HG03575 (cell line): ENCODE measurements around the gene HMGB2.
A peak's percentile ranks its signal among the peaks of the same experiment; 100 is the strongest.

Source experiments
- ATAC-seq: cut with Tn5 transposase; IDR thresholded peaks from one replicate; pipeline ENCODE4 v1.9.1; 2021; ENCODE audit not compliant: unreplicated experiment, insufficient number of reproducible peaks, low FRiP score; ENCODE audit errors: extremely low read depth

HMGB2 gene

GRCh38 chr4:173334085-173334890 is at the start of gene HMGB2:
TSS of gene HMGB2 (minus strand) at chr4:173334358. CDS start at chr4:173333649, 709 bp downstream.
- ATAC-seq: peak; percentile 80

DNA sequence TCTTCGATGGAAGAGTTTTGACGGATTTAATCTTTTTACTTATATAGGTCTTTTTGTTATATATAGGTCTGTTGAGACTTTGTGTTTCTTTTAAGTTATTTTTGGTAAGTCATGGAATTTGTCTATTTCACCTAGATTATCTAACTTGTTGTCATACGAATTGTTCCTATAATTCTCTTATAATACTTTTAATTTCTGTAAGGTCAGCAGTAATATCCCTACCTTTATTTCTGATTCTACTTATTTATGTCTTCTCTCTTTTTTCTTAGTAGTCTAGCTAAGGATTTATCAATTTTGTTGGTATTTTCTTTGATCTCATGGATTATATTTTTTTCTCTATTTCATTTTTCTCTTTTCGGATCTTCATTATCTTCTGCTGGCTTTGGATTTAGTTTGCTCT is 48.2 kb upstream of the HMGB2 start:
- no peak for ATAC-seq

- no peak for ATAC-seq
These were observed 47.5 kb upstream of the HMGB2 start for GRCh38 chr4:173381610-173382009.

GRCh38 chr4:173380987-173381386 is 46.8 kb upstream of the HMGB2 start:
- ATAC-seq: no peak

- no peak for ATAC-seq
These were observed 45.8 kb upstream of the HMGB2 start for GRCh38 chr4:173379929-173380328.

DNA sequence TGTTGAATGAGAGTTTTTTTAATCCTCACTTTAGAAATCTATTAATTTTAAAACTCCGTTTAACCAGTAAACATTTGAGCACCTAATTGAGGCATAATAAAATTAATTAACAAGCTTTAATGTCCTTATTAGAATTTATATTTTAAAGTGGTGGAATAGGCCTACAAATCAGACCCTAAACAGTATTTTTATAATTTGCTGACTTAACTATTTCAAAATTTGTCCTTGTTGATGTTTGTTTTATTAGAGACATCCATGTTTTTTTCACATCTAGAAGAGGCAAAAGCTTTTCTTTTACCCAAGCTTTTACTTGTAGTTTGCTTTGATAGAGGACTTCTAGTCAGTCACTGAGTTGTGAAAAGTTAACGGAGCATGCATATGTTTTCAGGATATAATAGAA is 40.4 kb upstream of the HMGB2 start:
- ATAC-seq: no peak

- peak; percentile 4 for ATAC-seq
These were observed 37.4 kb upstream of the HMGB2 start for GRCh38 chr4:173371292-173372192.

- ATAC-seq: peak; percentile 40
These were observed 36.5 kb upstream of the HMGB2 start, which contains the start of gene SAP30 for GRCh38 chr4:173370477-173371291. TSS of gene SAP30 (plus strand) at chr4:173370954. CDS start at chr4:173371183, 229 bp downstream.

GRCh38 chr4:173370130-173370476 is 35.9 kb upstream of the HMGB2 start:
- no peak for ATAC-seq

DNA sequence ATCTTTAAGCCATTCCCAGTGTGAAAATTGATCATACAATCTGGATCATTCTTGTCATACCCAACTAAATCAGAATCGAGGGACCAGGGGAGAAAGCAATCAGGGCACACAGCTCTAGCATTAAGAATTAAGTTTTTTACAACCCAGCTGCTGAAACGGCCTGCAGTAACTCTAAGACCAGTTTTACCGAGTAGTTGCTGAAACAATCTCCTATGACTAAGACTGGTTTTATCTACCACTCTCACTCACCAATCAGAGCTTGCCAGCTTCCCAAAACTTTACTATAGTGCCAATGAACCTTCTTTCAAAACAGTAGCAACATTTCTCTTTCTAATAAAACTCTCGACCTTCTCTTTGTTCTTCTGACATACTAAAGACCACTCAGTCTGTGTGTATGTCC is 33.8 kb upstream of the HMGB2 start:
- no peak for ATAC-seq

- peak; percentile 23 for ATAC-seq
These were observed 33.1 kb upstream of the HMGB2 start for GRCh38 chr4:173367285-173367684.

DNA sequence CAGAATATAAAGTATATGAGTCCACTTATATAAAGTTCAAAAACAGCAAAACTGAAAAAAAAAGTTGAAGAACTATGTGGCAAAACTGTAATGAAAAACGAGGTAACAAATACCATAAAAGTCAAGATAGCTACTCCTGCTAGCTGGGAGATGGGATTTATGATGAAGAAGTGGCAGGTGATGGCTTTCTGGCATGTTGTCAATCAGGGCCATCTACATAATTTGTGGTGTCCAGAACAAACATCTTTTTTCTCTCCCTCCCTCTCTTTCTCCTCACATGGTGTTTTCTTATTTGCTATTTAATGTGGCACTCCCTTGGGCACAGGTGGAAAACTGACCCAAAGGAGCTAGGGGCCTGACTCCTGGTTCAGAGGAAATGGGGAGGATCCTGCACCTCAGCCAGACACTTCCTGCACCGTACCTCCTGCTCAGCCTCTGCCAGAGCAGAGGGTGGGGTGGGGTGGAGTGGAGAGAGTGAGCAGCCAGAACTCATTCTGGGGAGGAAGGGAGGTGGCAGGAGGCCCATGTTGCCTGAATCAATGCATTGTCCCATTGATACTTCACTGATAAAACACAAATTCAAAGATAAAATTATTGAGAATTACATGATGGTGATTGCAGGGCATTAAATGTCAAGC is 31.3 kb upstream of the HMGB2 start:
- no peak for ATAC-seq

DNA sequence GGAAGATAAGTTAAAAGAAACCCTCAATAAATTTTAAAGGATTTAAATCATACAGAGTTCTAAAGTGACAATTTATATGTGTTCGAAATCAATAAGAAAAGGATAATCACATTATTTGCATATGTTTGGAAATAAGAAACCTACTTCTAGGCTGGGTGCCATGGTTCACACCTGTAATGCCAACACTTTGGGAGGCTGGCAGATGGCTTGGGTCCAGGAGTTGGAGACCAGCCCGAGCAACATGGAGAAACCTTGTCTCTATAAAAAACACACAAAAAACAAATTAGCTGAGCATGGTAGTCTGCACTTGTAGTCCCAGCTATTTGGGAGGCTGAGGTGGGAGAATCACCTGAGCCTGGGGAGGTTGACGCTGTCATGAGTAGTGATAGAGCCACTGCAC is 28.5 kb upstream of the HMGB2 start:
- no peak for ATAC-seq

GRCh38 chr4:173360587-173361221 is 26.5 kb upstream of the HMGB2 start:
- ATAC-seq: no peak

DNA sequence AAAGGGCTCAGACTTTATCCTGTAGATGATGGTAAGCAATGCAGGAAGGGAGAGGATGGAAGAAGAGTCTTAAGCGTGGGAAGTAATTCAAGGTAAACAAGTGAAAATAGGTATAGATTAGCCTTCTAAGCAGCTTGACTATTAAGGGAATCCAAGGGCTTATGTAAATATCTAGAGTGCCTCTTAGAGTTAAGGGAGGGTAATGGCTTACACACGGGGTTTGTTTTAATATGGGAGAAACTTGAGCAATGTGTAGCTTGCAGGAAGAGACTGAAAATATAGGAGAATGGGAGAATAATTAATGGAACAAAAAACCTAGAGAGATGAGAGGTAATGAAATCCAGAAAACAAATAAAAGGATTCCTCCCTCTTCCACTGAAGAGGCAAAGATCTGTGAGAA is 23.8 kb upstream of the HMGB2 start:
- no peak for ATAC-seq

- no peak for ATAC-seq
These were observed 13.3 kb upstream of the HMGB2 start for GRCh38 chr4:173347467-173347866.

DNA sequence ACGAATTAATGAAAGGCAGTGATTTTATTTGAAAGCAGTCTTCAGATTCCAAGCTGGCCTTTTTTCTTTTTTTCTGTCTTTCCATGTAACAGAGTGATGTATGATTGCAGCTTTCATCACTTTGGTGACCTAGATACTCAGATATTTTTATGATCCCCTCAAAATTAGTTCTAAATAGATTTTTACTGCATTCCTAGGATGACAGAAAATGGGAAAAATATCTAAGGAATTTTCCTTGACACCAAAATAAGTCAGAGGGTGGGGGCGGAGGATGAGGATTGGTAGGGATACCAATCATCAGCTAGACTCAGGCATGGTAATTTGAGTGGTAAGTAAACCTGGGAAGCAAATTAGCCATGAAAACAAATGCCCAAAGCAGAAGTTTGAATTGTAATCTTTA is 11.9 kb upstream of the HMGB2 start:
- ATAC-seq: no peak

DNA sequence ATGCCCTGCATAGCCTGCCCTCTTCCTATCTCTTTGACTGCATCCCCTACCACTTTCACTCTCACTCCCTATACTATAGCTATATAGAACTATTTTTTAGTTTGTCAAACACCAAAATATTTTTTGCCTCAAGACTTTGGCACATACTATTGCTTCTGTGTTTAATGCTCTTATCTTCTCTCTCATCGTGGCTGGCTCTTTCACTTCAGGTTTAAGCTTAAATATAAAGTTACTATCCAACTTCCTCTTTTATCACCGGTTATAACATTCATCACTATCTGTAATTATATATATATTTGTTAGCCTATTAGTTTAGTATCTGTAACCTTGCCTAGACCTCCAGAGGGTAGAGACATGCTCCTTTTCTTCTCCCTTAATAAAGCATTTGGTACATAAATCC is 11.5 kb upstream of the HMGB2 start:
- no peak for ATAC-seq
